HG02763 (cell line): ENCODE measurements around the gene SLC43A1.
"Not testable (repeated sequence)": the region's sequence is repeated elsewhere in the genome, so short reads cannot be mapped to it uniquely, and the experiment has no call there.

Experiments
- ATAC-seq: cut with Tn5 transposase; IDR thresholded peaks from one replicate; pipeline ENCODE4 v1.9.1; 2021; ENCODE audit warnings: mild to moderate bottlenecking, moderate library complexity; ENCODE audit not compliant: unreplicated experiment

The SLC43A1 gene

DNA sequence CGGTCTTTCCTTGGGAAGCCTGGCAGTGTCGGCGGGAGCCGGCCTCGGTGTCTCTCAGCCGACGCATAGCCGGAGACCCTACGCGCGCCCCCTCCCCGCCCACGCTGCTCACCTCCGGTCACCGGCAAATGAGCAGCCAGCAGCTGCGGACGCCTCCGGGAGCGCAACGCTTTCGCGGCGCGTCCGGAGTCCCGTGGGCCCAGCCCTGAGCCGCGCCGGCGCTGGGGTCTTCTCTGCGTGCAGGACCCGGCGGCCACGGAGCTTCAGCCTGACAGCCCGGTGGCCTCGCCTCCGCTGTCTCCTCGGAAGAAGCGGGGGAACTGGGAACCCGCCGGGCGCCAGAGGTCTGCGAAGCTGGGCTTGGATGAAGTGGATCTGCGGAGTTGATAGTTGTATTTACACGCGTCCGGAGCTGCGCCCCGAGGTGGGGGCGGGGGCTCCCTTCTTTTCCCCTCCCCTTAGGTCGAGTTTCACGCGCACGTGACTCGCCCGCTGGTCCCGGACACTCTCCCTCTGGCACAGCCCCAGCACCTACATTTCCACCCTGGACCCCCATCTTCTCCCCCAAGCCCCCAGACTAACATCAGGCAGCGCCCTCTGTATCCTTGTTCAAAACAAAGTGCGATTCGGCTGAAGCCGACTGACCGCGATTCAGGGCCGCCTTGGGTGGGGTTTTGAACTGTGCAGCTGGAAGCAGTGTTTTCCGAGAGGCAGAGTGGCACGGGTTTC is at the start of gene SLC43A1:
Gene SLC43A1 (minus strand): TSS at position 371 of the 729 bp plus-strand sequence. CDS start 1,591 bp downstream, outside the sequence.
- ATAC-seq, result peak; percentile 45

DNA sequence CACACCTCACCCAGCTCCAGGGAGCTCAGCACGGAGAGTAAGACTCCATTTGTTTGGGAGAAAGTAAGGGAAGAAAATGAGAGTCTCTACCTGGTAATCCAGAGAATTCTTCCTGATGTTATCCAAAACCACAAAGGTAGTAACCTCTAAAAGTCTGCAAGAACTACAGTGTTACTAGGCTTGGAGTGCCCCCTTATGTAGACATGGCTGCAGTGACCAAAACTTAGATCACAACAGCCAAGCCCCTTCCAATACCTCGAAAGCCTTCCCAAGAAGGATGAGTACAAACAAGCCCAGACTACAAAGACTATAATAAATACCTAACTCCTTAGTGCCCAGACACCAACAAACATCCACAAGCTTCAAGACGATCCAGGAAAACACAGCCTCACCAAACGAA is 47.1 kb upstream of the SLC43A1 start:
- no peak for ATAC-seq

DNA sequence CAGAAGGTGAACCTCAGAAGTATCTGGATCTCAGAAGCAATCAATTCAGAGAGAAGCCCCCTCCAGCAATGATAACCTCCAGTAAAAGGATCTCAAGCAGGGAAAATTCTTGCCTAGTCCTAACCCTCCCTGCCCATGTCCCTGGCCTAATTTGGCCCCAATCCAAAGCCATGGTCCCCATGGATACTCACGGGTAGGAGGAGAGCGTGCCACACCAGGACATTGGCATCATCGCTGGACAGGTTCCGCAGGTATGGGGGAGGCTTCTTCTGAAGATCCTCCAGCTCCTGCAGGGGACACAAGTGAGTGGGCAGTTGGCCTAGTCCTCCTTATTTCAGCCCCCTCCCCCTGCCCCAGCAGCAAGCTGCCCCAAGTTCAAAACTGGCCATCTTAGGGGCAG is 44.6 kb upstream of the SLC43A1 start:
- no peak for ATAC-seq

DNA sequence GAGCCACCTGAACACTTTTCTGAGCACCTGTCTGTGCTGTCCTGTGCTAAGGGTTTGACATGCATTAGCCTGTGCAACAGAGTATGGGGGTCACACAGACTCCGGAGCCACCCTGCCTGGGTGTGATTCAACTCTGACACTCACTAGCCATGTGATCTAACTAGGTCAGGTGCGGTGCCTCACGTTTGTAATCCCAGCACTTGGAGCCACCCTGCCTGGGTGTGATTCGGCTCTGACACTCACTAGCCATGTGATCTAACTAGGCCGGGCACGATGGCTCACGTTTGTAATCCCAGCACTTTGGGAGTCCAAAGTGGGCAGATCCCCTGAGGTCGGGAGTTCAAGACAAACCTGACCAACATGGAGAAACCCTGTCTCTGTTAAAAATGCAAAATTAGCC is 40.5 kb upstream of the SLC43A1 start:
- no peak for ATAC-seq

DNA sequence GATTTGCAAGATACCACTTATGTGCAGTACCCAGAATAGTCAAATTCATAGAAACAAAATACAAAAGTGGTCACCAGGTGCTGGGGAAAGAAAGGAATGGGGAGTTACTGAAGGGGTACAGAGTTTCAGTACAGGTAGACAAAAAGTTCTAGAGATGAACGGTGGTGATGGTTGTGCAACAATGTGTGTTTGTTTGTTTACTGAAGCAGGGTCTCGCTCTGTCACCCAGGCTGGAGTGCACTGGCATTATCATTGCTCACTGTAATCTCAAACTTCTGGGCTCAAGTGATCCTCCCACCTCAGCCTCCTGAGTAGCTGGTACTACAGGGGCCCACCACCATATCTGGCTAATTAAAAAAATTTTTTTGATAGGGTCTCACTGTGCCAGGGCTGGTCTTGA is 39.9 kb upstream of the SLC43A1 start:
- ATAC-seq, result no peak

DNA sequence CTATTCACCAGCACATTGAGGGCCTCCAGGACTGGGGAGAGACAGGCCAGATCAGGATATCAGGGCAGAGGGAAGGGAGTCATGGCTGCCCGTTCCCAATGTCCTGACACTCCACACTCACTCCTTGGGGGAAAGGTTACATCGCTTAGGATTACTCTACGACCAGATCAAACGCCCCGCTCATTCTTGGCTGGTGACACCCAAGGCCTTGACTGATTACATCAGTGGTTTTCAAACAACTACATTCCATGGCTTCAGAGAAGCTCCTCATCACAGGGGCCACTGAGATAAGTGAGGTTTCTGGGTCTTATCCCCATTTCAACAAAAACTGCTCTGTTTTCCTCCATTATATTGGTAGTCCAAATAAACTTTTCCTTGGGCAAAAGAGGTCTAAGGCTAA is 37.0 kb upstream of the SLC43A1 start:
- ATAC-seq, result no peak

DNA sequence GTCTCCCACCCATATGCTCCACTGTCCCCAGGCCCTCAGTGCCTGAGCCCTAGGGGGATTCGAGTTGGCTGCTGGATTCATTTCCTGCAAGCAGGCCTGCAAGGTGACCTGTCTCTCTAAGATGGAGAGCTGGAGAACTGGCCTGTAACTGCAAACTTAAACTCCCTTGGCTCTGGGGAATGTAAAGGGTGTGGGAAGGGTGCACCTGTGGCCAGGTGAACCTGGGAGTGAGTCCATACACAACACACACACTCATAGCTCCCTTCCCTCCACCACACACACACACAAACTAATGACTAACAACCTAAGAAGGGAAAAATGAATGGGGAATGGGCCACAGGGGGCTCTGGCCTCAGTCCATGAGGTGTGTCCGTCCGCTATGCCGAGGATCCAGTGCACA is 36.4 kb upstream of the SLC43A1 start:
- no peak for ATAC-seq

DNA sequence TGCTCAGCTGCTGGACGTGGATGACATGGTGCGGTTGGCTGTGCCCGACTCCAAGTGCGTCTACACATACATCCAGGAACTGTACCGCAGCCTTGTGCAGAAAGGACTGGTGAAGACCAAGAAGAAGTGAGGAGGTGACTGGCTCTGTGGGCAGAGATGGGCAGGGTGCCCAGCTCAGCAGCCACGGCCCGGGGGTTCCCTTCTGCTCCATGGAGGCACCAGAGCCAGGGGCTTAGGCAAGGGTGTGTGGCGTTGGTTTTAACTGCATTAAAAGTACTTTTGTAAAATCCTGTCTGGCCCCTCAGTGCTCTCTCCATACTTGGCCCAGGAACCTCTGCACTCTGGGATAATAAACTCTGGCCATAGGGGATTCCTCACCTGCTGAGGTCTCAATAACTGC is 34.5 kb upstream of the SLC43A1 start:
- ATAC-seq, result no peak

DNA sequence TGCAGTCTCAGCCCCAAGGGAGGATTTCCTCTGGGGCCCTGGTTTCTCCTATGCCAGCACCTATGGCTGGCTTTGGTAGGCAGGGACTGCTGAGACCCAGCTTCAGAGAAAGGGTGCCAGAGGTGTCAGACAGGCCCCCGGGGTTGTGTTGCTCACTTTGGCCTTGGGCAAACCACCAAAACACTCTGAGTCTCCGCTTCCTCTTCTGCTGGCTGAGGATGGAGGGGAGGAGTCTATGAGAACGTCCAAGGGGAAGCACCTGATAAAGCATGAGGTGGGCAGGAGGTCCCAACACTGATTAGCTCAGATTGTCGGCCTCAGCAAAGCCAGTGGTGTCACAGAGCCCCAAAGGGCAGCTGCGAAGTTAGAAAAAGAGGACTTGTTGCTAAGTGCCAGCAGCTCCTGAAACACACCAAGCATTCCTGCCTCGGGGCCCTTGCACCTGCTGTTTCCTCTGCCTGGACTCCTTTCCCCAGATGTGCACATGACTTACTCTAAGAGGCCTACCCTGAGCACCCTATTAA is 32.4 kb upstream of the SLC43A1 start:
- ATAC-seq, result peak; percentile 79

DNA sequence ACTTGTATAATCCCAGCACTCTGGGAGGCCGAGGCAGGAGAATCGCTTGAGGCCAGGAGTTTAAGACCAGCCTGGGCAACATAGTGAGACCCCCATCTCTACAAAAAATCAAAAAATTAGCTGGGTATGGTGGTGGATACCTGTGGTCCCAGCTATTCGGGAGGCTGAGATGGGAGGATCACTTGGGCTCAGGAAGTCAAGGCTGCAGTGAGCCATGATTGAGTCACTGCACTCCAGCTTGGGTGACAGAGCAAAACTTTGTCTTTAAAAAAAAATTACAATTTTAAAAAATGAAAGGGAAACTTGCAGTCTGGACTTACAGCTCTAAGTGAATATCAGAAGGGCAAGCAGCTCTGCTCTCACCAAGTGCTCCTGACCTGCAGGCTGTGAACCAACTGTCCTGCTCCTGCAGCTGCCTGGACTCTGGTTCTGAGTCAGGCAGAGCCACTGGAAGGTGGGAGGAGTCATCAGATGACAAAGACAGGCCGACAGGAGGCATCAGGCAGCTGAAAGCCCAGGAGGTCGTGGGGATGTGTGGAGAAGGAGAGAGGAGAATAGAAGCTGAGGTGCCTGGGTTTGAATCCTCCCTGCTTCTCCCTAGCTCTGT is 31.5 kb upstream of the SLC43A1 start:
- ATAC-seq, result peak; percentile 66

DNA sequence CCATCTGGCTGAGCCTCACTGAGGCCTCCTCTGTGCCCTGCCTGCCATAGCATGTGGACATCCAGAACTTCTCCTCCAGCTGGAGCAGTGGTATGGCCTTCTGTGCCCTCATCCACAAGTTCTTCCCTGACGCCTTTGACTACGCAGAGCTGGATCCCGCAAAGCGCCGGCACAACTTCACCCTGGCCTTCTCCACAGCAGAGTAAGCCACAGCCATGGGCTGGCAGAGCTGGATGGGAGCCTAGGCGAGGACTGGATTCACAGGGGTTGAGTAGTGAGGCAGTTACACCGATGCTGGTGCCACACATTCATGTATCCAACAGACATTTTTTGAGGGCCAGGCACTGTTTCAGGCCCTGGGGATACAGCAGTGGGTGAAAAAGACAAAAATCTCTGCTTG is 30.9 kb upstream of the SLC43A1 start:
- ATAC-seq, result no peak

DNA sequence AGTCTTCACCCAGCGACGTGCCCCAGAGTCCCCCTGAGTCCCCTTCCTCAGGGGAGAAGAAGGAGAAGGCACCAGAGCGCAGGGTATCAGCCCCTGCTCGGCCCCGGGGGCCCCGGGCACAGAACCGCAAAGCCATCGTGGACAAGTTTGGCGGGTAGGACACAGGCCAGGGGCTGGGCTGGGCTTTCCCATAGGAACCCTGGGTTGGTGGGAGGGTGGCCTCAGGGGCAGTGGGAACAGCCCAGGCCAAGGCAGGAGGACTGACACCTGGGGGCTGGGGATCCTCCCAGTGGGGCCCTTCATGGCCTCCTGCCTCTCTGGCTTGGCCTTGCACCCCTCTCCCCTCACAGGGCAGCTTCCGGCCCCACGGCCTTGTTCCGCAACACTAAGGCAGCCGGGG is 30.4 kb upstream of the SLC43A1 start:
- ATAC-seq, result no peak

DNA sequence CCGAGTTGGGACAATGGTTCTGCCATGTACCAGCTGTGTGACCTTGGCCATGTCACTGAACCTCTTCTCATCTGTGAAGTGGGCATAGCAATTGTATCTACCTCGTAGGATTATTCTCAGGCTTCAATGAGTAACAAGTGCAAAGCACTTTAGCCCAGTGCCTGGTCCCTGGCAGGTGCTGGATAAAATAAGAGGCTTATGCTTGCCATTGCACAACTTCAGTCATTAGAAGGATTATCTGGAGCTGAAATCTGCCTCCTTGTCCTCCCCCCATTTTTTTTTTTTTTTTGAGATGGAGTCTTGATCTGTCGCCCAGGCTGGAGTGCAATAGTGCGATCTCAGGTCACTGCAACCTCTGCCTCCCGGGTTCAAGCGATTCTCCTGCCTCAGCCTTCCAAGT is 29.1 kb upstream of the SLC43A1 start:
- no peak for ATAC-seq

DNA sequence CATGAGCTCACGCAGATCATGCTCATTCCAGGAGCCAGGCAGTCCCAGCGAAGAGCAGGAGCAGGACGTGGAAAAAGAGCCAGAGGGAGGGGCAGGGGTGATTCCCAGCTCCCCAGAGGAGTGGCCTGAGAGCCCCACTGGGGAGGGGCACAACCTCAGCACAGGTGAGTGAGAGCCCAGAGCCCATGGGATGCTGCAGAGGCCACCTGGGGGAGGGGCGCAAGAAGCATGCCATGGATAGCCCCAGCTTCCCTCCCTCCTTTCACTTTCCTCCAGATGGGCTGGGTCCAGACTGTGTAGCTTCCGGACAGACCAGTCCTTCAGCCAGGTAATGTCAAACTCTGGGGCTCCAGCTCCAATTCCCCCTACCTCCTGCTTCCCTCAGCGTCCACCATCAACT is 28.1 kb upstream of the SLC43A1 start:
- no peak for ATAC-seq

DNA sequence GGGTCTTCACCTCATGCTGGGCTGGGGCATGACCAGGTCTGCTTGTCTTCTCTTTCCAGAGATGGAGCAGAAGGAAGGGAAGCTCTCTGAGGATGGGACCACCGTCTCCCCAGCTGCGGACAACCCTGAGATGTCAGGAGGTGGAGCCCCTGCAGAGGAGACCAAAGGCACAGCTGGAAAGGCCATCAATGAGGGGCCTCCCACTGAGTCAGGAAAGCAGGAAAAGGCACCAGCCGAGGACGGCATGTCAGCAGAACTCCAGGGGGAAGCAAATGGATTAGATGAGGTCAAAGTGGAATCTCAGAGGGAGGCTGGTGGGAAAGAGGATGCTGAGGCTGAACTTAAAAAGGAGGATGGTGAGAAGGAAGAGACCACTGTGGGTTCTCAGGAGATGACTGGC is 27.1 kb upstream of the SLC43A1 start:
- ATAC-seq, result no peak

DNA sequence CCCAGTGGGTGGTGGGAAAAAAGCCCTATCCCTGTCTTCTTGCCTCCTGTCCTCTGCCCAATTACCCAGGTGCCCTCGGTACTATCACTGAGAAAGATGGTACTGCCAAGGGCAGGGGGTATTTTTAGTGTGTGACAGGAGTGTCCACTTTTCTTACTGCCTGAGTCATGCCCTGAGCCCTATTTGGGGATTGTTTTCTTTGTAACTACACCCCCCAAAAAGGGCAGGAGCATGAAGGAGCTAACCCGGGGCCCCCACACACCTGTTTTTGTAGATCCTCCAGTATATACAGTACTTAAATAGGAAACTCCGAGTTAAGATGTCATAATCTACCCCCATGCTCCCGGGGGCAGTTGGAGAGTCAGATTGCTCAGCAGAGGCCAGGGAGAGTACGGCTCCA is 25.7 kb upstream of the SLC43A1 start:
- ATAC-seq, result no peak

DNA sequence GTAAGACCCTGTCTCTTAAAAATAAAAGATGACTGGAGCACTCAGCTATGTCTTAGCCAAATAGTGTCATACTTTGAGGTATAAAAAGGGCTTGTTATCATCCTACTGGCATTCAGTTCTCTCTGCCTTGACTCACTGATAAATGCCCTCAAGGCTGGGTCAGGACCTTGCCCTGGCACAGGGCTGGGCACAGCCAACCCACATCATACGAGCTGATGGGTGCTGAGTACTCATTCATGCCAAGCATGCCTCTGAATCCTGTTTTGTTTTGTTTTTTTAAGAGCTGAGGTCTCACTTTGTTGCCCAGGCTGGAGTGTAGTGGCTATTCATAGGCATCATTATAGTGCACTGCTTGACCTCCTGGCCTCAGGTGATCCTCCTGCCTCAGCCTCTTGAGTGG is 23.8 kb upstream of the SLC43A1 start:
- no peak for ATAC-seq

DNA sequence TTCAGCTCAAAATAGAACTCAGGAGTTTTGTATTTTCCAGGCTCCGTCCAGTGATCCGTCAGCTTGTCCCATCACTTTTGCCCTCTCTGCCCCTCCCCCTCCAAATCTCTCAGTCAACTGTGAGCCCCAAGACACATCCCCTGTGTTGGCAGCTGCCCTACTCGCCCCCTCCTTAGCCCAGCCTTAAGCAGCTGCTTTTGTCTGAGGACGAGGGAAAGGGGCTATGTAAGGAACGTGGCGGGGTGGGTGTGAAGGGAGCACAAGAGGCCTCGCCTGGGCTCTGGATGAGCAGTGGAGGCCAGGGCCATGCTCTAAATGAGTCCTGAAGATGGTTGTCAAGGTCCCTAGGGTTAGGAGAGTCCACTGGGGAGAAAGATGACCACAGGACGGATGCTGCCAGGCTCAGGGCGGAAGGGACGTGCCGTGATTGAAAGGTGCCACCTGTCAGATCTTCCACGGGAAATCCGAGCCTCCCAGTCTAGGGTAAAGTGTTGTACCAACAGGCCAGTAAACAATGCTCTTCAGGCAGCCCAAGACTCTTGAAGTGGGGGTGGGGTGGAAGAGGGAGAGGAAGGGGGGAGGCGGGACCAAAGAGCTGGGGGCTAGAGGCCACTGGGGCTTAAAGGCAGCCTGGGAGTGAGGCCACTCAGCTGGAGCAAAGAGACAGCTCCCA is 21.6 kb upstream of the SLC43A1 start, which contains the start of gene SMTNL1:
Gene SMTNL1 (plus strand): TSS at position 649 of the 673 bp plus-strand sequence. CDS start 5,048 bp downstream, outside the sequence.
- ATAC-seq, result no peak

DNA sequence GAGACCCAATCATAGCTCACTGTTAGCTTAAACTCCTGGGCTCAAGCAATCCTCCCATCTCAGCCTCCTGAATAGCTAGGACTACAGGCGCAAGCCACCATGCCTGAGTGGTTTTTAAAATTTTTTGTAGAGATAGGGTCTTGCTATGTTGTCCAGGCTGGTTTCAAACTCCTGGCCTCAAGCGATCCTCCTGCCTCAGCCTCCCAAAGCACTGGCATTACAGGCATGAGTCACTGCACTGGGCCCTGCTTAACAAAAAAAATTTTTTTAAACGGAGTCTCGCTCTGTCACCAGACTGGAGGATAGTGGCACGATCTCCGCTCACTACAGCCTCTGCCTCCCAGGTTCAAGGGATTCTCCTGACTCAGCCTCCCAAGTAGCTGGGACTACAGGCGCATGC is 18.9 kb upstream of the SLC43A1 start:
- ATAC-seq, result not testable (repeated sequence)

DNA sequence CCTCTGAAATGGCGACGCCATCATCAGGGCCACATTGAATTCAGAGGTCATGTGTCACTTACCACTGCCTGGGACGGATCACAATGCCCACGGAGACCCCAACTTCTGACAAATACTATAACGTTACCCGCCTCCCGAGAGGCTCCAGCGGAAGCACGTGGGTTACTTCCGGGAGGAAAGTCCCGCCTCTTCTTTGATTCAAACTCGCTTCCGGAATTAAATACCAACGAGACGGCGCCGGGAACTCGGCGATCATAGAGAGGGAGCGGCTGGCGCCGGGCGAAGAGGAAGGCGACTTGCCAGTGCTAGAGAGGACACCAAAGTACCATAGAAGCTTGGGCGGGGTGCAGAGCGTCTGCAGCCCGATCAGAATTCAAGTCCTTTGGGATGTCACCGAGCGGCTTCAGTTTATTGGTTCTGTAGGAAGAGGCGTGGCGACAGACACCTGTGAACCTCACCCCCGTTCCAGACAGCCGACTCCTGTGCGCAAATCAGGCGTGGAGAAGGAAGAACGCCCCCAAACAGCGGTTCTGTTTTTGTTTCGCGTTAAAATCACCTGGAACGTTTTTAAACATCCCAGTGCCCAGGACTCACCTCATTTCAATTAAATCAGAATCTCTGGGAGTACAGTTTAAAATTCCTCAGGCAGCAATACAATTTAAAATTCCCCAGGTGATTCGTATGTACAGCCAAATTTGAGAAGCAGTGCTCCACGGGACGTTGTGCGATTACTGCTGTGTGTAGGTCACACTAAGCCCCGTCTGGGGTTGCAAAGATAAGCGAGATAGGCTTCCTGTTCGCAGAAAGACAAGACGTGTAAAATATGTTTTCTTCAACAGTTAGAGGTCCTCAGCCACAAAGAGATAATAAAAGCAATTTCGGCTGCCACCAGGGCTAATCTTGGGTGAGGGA is 15.3 kb upstream of the SLC43A1 start, which contains the start of gene TIMM10:
Gene TIMM10 (minus strand): TSS at position 159 of the 912 bp plus-strand sequence. CDS start 565 bp downstream, outside the sequence.
- ATAC-seq, result peak; percentile 98

DNA sequence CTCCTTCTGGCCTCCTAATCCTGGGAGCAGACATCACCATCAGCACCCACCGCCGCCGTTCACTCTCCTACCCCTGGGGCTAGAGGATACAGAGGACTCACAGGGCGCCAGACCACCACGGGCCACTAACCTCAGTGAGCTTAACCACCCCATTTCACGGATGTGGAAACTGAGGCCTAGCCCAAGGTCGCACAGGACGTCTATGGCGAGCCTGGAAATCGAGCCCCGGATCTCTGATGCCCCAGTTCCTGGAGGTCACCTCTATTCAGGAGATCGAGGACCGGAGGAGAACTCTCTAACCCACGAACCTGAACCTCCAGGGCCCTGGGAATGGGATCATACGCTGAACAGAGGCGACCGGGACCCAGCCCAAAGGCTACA is 14.7 kb upstream of the SLC43A1 start:
- no peak for ATAC-seq
